Measurements from ENCODE around the gene SAMD3.
"Not testable (repeated sequence)": the region's sequence is repeated elsewhere in the genome, so short reads cannot be mapped to it uniquely, and the experiment has no call there.

Gene SAMD3

DNA sequence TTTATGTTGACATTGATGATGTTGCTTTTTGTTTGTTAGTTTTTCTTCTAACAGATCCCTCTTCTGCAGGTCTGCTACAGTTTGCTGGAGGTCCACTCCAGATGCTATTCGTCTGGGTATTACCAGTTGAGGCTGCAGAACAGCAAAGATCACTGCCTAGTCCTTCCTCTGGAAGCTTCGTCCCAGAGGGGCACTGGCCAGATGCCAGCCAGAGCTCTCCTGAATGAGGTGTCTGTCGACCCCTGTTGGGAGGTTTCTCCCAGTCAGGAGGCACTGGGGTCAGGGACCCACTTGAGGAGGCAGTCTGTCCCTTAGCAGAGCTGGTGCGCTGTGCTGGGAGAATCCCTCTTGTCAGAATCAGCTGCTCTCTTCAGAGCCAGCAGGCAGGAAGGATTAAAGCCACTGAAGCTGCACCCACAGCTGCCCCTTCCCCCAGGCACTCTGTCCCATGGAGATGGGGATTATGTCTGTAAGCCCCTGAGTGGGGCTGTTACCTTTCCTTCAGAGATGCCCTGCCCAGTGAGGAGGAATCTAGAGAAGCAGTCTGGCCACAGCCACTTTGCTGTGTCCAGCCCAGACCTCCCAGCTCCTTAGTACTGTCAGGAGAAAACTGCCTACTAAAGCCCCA, 49.3 kb downstream of the SAMD3 start:
- not testable (repeated sequence) for DNase-seq (ENCODE audit: low read depth)

DNA sequence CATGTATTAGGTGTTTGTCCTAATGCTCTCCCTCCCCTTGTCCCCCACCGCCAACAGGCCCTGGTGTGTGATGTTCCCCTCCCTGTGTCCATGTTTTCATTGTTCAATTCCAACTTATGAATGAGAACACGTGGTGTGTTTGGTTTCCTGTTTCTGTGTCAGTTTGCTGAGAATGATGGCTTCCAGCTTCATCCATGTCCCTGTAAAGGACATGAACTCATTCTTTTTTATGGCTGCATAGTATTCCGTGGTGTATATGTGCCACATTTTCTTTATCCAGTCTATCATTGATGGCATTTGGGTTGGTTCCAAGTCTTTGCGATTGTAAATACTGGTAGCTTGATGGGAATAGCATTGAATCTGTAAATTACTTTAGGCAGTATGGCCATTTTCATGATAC, 52.6 kb downstream of the SAMD3 start:
- not testable (repeated sequence) for DNase-seq (ENCODE audit: low read depth)

DNA sequence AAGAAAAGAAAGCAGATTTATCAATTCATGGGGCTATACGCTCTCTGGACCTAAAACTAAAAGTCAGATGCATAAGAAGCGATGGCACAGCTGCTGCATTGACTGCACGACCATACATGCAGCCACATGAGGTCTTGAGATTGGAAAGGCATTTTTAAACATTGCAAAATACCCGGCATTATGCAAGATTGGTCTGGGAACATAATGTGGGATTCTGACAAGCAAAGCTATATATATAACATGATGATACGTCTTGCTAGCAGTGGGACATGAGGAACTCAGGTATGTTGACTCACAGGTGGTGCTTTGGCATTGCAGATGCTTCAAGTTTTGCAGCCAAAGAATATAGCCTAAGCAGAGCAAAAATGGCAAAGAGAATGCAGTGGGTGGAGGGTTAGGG, 55.1 kb downstream of the SAMD3 start:
- no peak for DNase-seq (ENCODE audit: low read depth)

DNA sequence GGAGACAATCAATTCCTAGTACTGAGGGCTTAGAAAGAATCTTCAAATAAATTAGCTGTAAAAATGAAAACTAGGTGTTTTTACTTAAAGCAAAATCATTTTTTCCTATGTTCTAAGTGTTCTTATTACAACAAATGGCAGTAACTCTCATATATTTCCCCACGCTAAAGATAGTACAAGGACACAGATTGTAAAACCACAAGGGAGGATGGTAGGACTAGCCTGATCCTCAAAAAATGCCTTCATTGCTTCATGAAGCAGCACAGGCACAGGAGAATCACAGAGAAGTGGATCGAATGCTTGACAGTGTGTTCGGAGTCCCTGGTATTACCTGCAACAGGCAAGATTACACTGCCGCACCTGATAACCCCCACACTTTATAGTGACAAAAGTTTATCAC, 58.5 kb downstream of the SAMD3 start:
- DNase-seq (ENCODE audit: low read depth), result no peak

DNA sequence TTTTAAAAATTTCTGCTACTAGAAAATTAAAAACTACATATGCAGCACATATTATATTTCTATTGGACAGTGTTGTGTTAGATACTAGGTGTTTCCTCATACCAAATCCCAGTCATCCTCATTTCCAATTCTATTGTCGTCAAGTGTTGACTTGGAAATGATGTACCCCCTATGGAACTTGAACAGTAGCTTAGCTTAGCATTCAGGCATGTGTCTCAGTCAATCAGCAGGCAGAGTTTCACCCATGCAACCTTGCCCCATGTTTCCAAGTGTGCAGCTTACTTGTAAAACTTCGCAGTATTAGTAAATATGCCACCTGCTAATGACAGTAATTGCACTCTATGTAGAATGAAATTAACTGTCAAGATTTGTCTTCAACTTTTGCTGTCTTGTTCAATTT, 59.5 kb downstream of the SAMD3 start:
- no peak for DNase-seq (ENCODE audit: low read depth)

DNA sequence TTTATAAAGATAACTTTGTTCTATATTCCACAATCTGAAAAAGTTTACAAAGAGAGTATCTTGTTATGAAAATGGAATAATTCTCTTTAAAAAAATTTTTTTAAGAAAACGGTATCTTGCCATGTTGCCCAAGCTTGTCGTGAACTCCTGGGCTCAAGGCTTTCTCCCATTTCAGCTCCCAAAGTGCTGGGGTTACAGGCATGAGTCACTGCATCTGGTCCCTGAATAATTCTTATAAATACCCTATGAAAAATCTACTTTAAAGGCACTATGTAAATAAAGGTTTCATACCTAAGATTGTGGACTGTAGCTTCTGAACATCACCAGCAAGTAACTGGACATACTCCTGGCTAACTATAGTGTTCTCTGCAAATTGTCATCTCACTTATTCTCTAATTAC, 60.3 kb downstream of the SAMD3 start:
- DNase-seq (ENCODE audit: low read depth), result no peak

DNA sequence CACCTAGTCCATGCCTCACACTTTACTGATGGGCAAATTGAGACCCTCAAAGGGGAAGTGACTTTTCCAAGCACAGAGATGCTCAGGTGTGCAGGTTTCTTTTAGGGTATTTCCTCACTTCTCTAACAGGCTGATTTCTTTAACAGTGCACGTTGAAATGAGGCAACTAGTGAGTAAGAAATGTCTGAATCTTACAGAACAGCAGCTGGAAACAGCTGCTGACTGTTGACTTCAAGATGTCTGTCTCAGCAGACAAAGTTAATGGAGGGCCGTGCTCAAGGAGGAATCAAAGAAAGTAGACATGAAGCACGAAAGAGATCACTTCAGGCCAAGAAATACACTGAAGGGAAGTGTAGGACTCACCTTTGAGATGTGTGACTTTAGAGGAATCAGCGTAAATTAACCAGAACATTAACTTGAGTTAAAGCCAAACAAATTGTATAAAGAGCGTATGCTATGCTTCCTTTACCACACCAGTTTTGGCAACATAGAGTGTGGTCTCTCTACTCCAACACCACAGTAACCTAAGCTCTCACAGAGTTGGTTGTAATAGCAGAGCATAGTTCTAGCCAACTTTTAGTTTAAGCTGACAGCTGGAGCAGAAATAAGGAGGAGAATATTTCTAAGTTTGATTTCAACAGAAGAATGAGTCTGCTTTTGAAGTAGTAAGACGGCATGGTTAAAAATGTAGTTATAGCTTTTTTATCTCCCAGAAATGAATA, 60.9 kb downstream of the SAMD3 start:
- no peak for DNase-seq (ENCODE audit: low read depth)

DNA sequence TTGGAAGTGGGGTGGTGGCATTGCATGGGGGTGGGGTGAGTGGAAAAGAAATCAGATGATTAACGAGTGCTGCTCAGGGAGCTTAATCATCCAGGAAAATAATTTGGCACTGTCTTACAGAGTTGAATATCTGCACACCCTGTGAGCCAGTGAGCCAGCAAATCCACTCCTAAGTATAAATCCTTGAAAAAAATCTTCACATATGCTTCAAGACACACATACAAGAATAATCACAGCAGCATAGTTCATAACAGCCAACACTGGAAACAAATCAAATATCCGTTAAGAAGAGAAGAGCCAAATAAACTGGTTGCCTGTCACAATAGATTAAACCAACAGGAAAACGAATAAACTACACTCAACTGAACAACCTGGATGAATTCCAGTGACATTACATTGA, 62.8 kb downstream of the SAMD3 start:
- DNase-seq (ENCODE audit: low read depth), result no peak

DNA sequence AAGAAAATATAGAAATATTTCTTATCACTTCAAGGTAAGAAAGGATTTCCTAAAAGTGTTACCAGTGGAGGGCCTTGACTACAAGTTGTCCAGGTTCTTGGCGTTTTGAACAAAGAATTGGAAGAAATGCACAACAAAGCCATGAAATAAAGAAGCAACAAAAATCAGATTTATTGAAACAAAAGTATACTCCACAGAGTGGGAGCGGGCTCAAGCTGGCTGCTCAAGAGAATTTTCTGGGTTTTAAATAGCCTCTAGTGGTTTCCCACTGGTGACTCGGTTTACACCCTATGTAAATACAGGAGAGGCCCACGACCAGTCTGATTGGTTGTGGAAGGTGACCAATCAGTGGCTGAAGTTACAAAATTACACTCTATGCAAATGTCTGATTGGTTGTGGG, 64.2 kb downstream of the SAMD3 start:
- DNase-seq (ENCODE audit: low read depth), result no peak

DNA sequence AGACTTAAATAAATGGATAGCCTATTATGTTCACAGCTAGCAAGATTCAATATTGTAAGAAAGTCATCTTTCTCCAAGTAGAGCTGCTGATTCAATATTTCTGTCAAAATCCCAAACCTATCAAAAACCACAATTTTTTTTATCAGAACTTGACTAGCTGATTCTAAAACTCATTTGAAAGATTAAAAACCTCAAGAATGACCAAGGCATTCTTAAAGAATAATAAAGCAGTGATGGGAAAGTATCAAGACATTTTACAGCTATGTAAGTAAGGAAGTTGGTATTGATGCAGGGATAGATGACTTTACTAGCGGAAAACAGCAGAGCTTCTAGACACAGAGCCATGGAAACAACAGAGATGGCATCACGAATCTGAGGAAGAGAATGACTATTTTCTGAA, 64.7 kb downstream of the SAMD3 start:
- no peak for DNase-seq (ENCODE audit: low read depth)

DNA sequence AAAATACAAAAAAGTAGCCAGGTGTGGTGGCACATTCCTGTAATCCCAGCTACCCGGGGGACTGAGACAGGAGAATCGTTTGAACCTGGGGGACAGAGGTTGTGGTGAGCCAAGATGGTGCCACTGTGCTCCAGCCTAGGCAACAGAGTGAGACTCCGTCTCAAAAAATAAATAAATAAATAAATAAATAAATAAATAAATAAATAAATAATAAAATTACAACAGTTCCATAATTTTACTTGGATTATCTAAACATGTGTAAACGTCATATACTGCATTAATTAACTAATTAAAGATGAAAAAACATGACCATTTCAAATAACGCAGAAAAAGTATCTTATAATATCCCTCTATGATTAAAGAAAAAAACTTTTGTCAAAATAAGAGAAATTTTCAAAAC, 65.8 kb downstream of the SAMD3 start:
- DNase-seq (ENCODE audit: low read depth), result no peak

DNA sequence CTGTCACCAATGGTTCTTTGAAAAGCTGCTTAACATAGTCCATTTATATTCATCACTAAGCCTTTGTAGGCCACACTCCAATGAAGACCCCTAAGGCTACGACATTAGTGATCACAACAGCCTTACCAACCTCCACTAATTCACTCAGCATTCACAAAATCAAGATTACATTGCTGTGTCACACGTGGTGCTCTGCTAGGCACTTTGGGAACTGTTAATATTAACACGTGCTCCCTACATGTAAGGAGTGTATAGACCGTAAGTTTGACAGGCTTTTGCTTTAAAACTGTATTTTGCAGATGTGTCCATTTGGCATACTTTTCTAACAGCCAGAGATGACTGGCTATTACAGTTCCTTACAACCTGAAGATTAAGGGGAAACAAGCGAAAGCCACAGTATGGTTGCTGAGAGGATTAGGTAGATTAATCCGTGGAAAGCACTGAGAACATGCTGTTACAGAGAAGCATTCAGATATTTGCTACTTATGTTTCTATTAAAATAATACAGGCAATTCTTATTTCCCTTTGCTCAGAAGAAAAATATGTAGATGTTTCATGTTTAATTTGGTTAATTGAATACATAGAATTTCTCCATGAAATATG, 69.7 kb downstream of the SAMD3 start:
- DNase-seq (ENCODE audit: low read depth), result no peak

DNA sequence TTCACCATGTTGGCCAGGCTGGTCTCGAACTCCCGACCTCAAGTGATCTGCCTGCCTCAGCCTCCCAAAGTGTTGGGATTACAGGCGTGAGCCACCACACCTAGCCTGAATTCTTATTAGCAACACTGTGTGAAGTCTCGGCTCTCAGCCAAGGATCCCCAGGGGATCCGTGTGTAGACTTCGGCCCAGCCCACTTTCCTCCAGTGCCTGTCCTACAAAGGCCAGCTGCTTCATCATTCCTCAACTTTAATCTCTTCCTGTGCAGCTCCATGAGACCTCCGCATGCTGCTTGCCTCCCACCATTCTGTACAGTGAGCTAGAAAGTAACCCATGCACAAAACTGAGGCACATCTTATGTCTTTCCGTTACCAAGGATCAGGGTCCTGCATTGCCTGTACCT, 71.8 kb downstream of the SAMD3 start:
- no peak for DNase-seq (ENCODE audit: low read depth)

DNA sequence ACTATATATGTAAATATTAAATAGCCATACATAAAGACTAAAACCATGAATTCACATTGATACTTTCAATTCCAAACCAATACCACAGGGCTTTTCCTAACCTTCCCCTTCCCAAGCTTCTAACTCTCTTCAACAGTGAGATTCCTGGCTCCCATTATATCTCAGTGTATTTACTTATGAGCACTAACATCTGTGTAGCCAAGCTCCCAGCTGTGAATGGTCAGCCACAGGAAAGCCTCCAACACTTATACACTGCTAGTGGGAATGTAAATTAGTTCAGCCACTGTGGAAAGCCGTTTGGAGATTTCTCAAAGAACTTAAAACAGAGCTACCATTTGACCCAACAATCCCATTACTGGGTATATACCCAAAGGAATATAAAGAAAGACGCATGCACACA, 73.7 kb downstream of the SAMD3 start:
- DNase-seq (ENCODE audit: low read depth), result not testable (repeated sequence)

DNA sequence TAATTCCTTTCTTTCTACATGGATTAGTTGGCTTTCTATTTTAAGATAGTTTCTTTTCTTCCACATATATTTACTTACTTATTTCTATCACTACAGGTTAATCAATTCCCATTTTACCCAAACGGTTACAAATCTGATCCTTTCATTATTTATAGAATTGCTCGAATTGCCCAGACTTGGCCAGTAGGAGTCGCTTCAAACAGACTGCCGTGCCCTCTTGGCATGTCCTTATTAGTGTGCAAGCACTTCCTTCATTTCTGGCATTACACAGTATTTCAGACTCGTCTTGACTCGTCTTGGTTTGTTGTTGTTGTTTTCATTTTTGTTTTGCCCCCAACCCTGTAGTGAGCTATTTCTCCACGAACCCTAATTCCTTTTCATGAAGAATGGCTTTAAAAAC, 74.6 kb downstream of the SAMD3 start:
- DNase-seq (ENCODE audit: low read depth), result no peak

DNA sequence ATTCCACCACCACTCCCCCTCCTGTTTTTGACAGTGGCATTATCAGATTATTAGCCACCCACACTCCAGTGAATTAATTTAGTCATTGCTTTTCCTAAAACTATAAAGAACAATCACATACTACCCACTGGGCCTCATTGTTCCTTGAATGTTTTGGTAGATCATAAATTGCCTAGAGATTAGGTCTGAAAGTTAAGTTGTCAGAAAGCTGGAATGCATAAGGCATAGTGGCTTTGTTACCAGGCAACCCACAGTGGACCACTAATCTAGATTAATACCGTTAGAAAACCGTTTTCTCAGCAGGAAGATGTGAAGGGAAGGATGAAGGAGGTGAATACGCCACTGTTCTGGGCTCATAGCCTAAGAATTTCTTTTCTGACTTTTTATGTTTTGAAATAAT, 75.6 kb downstream of the SAMD3 start:
- DNase-seq (ENCODE audit: low read depth), result no peak

DNA sequence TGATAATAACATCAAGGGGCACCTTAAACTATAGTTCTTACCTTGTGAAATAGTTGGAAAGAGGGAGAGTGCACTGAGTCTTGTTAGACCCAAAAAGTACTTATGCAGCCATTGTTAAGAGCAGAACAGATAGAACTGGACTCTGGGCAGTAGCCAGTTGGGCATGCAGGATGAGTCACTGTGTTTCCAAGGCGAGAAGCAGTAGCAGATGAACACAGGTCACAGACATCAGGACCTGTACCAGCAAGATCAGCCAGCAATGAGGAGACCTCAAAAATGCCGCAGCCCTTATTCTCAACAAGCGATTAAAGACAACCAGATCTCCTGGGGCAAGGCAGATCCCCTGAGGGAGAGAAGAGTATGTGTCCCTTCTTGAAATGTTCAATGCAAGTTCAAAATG, 79.0 kb downstream of the SAMD3 start:
- DNase-seq (ENCODE audit: low read depth), result no peak

DNA sequence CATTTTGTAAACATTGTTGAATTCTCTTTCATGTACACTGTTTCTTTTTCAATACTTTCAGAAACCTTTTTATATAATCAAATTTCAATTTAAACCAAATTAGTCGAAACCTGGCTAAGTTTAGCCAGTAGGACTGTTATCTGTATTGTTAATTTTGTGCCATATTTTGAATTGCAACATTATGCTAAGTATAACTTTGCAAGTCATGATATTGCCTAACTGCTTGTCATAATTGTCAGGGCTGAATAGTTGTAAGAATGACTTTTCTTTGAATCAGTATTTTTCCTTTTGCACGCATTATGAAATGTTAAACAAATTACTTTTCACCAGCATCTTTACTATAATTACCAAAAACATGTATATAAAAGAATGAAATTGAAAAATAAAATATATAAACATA, 82.7 kb downstream of the SAMD3 start:
- no peak for DNase-seq (ENCODE audit: low read depth)

DNA sequence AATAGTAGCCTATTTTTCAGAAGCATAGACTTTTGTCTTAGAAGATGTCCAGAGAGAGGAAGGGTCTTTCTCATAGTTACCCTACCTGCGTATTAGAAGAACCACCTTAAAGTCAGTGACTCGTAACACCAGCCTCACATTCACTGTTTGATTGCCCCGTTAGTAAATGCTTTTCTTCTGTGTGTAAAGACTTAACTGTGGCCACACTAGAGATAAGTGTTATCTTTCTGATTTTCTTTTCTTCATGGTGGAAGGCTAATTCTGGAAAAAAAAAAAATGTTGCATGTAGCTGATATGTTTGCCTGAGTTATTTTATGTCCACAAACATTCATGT, 83.9 kb downstream of the SAMD3 start:
- DNase-seq (ENCODE audit: low read depth), result no peak

DNA sequence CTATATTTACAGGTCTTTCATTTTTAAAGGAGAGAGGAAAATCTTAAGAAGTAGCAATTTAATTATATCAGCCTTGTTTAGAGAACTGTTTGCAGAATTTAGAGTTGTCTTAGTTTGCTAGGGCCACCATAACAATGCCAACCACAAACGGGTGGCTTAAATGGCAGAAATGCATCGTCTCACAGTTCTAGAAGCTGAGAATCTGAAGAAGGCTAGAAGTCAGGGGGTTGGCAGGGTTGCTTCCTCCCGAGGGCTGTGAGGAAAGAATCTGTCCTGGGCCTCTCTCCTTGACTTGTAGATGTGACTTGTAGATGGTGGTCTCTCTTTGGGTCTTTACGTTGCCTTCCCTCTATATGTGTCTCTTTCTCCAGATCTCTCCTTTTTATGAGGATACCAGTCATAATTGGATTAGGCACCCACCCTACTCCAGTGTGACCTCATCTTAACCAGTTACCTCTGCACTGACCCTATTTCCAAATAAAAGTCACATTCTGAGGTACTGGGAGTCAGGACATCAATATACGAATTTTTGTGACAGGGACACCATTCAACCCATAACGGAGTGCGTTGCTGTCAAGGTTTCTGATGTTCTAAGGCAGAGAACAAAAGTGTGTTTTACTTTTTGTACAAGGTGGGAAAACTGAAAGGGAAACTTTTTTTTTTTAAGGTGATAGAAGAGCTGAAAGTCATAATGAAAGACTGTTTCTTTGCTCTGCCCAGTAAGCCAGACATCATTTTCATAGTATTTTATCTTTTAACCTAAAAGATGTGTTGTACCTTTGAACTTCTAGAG, 84.4 kb downstream of the SAMD3 start:
- no peak for DNase-seq (ENCODE audit: low read depth)

DNA sequence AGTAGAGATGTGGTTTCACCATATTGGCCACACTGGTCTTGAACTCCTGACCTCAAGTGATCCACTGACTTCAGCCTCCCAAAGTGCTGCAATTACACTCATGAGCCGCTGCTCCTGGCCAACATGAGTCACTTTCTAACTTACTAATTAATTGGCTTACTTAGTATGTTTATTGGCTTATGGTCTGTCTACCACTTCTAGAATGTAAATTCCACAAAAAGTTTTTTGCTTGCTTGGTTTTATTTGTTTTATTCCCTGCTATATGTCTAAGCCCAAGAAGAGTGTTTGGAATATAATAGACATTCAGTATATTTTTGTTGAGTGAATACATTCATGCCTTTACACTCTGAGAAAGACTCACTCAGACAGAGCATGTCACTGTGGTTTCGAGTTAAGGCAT, 86.0 kb downstream of the SAMD3 start:
- DNase-seq (ENCODE audit: low read depth), result no peak

DNA sequence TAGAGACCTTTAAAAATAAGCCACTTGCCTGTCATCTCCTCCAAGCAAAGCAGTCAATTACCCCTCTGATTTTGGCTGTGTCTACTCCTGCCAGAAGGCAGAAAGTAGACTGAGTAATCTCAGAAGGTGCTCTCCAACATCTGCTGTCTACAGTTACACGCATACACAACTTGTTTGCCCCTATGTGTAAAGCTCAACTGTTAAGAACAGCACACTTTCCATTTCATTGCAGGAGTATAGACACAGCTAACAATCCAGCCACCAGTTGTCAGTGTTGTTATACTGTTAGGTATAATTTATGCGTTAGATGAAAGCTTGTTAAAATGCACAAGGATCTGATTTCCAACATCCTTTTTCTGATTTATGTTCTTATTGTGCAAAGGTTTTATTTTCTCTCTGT, 88.2 kb downstream of the SAMD3 start:
- no peak for DNase-seq (ENCODE audit: low read depth)

DNA sequence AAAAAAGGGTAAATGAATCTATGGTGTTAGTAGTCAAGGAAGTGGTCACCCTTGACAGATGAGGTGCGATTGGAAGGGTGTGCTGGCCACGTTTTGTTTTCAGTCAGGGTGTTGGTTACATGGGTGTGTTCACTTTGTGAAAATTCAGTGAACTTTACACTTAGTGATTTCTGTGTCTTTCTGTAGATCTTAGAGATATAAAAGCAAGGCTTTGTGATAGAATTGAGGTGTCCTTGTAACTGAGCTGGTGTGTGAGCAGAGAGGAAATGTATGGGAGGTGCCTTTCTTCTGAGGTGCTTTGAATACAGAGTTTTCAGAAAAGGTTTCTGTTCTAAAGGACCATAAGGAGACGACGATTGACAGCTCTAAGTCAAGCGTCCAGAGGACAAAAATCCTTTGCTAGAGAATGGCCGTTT, 90.5 kb downstream of the SAMD3 start:
- peak; percentile 5 for DNase-seq (ENCODE audit: low read depth)

Measured in T-helper 22 cell (primary cell).